Endothelial cell of umbilical vein (primary cell): ENCODE results near the gene DPYSL4. TPM values are rescaled to one million over a fixed set of nuclear protein-coding genes. Genes with fewer than 3 reads are reported as not detected.

Source experiments
- BruUV-seq: library from RNA; stranded (reverse); fragments of 400-500 nt; replicated peaks from 2 replicates; lab custom pipeline; 2021; lab: Mats Ljungman, UMichigan
- CTCF ChIA-PET: fragments of 300-600, 350-600 bp; sonication (Branson Sonifier 250); formaldehyde crosslinking; loops from one replicate; lab custom pipeline; 2021; ENCODE audit warnings: antibody characterized with exemption, inconsistent platforms; lab: Charles Lee
- POLR2A ChIA-PET: fragments of 300-600, 350-600 bp; sonication (Branson Sonifier 250); formaldehyde crosslinking; loops from one replicate; lab custom pipeline; 2021; ENCODE audit warnings: antibody characterized with exemption, inconsistent platforms; lab: Charles Lee
- DNase-seq: peaks from one replicate; pipeline ENCODE4 v3.0.0-alpha.2; 2011; ENCODE audit warnings: low read depth, low spot score
- FAIRE-seq: peaks from 2 replicates; lab custom pipeline; 2011; peaks lifted over from hg19 to GRCh38; lab: Jason Lieb, UNC
- H2AFZ ChIP-seq: 2 replicates; pipeline ENCODE4 v1.6.0; 2012; ENCODE audit warnings: low read depth, low read length, control low read depth, inconsistent platforms
- H3K27ac ChIP-seq: 2 replicates; pipeline ENCODE4 v1.5.1; 2011; ENCODE audit warnings: low read depth, mild to moderate bottlenecking, control low read depth, low read length, moderate library complexity; ENCODE audit not compliant: insufficient read depth
- H3K27me3 ChIP-seq, 2 experiments: 2 replicates each; pipeline versions ENCODE4 v1.6.0 to v1.6.1; 2011; ENCODE audit warnings: low read length in 2 of 2, mixed read lengths in 1 of 2; ENCODE audit not compliant: control insufficient read depth in 2 of 2, insufficient read depth in 2 of 2
- H3K36me3 ChIP-seq, 2 experiments: 2 replicates in 1 of 2; 3 replicates in 1 of 2; pipeline ENCODE4 v1.5.1; 2011; ENCODE audit warnings: low read length in 2 of 2, mild to moderate bottlenecking in 1 of 2, moderate library complexity in 1 of 2; ENCODE audit not compliant: control insufficient read depth in 2 of 2, insufficient read depth in 2 of 2; ENCODE audit errors: extremely low read depth in 1 of 2
- H3K4me1 ChIP-seq: 3 replicates; pipeline ENCODE4 v1.5.1; 2011; ENCODE audit warnings: mild to moderate bottlenecking, low read length; ENCODE audit not compliant: control insufficient read depth, insufficient read depth; ENCODE audit errors: extremely low read depth
- H3K4me2 ChIP-seq: 2 replicates; pipeline ENCODE4 v1.6.1; 2011; ENCODE audit warnings: low read length, control low read depth, mixed read lengths; ENCODE audit not compliant: insufficient read depth
- H3K4me3 ChIP-seq, 3 experiments: fragments of 200-600 bp in 1 of 3; sonication (generic), shearing (Covaris generic) in 1 of 3; replicated peaks in 1 of 3; 2 replicates each; pipeline ENCODE4 v1.5.1; 2011 to 2016; ENCODE audit warnings: control low read depth in 3 of 3, low read length in 3 of 3, mild to moderate bottlenecking in 2 of 3, inconsistent platforms in 1 of 3, low read depth in 1 of 3, moderate library complexity in 1 of 3; ENCODE audit not compliant: insufficient read depth in 1 of 3
- H3K79me2 ChIP-seq: 2 replicates; pipeline ENCODE4 v1.6.0; 2012; ENCODE audit warnings: low read length, inconsistent platforms; ENCODE audit not compliant: control insufficient read depth, insufficient read depth
- H3K9ac ChIP-seq: replicated peaks from 2 replicates; pipeline ENCODE3; 2011; ENCODE audit warnings: low read length, control low read depth; ENCODE audit not compliant: insufficient read depth; ENCODE audit errors: extremely low read depth
- H3K9me1 ChIP-seq: replicated peaks from 3 replicates; pipeline ENCODE4 v1.6.0; 2011; ENCODE audit warnings: mild to moderate bottlenecking, low read length; ENCODE audit not compliant: control insufficient read depth, insufficient read depth; ENCODE audit errors: extremely low read depth
- H3K9me3 ChIP-seq: replicated peaks from 2 replicates; pipeline ENCODE4 v1.5.1; 2012; ENCODE audit warnings: low read length, inconsistent platforms; ENCODE audit not compliant: control insufficient read depth, insufficient read depth
- H4K20me1 ChIP-seq: replicated peaks from 2 replicates; pipeline ENCODE3; 2011; ENCODE audit warnings: mild to moderate bottlenecking, low read length; ENCODE audit not compliant: control insufficient read depth, insufficient read depth; ENCODE audit errors: extremely low read depth
- CTCF ChIP-seq, 2 donors: IDR thresholded peaks; 1 replicate in 1 of 2; 2 replicates in 1 of 2; pipeline ENCODE4 v1.5.1; 2011; ENCODE audit warnings: low read length in 2 of 2, mild to moderate bottlenecking in 2 of 2, moderate library complexity in 2 of 2, control low read depth in 1 of 2, inconsistent platforms in 1 of 2, low read depth in 1 of 2; ENCODE audit not compliant: insufficient read depth in 1 of 2; ENCODE audit errors: extremely low read depth in 1 of 2
- EZH2 ChIP-seq: IDR thresholded peaks from 2 replicates; pipeline ENCODE4 v1.6.1; 2012; ENCODE audit warnings: borderline replicate concordance, low read depth, mild to moderate bottlenecking, moderate library complexity, low read length, inconsistent platforms; ENCODE audit not compliant: severe bottlenecking
- FOS ChIP-seq: IDR thresholded peaks from 2 replicates; pipeline ENCODE4 v1.6.1; 2011; ENCODE audit warnings: mild to moderate bottlenecking, low read length, moderate library complexity, borderline replicate concordance; ENCODE audit not compliant: insufficient read depth
- GATA2 ChIP-seq: IDR thresholded peaks from 2 replicates; pipeline ENCODE4 v1.7.0; 2011; ENCODE audit warnings: low read depth, mild to moderate bottlenecking, moderate library complexity, mixed read lengths, low read length; ENCODE audit not compliant: insufficient read length, insufficient read depth
- JUN ChIP-seq: IDR thresholded peaks from 2 replicates; pipeline ENCODE4 v1.6.1; 2011; ENCODE audit warnings: borderline replicate concordance, low read depth; ENCODE audit not compliant: insufficient read length, insufficient read depth
- MYC ChIP-seq: IDR thresholded peaks from one replicate; pipeline ENCODE4 v1.6.1; 2011; ENCODE audit warnings: mild to moderate bottlenecking, low read depth, low read length
- POLR2A ChIP-seq: IDR thresholded peaks from 2 replicates; pipeline ENCODE4 v1.6.1; 2012; ENCODE audit warnings: low read depth, mild to moderate bottlenecking, control low read depth, low read length
- POLR2AphosphoS5 ChIP-seq: IDR thresholded peaks from 2 replicates; pipeline ENCODE4 v1.6.1; 2012; ENCODE audit warnings: low read depth, mild to moderate bottlenecking, control low read depth, low read length, moderate library complexity; ENCODE audit not compliant: insufficient read depth
- dilution Hi-C: fragments of 300-500 bp; cut with MboI; formaldehyde crosslinking; loops from one replicate; pipeline ENCODE4 v1.15.0; 2019; ENCODE audit warnings: low sequenced_read_pairs; ENCODE audit not compliant: extremely low pct_ligation_motif_present
- intact Hi-C: fragments of 100-400 bp; cut with micrococcal nuclease; formaldehyde crosslinking; loops from one replicate; pipeline ENCODE4 v1.10.0; 2022
- polyA plus RNA-seq, 4 experiments: library from polyadenylated mRNA; depleted of rRNA in 3 of 4; stranded (reverse) in 3 of 4; unstranded in 1 of 4; fragments of >200 nt; gene quantifications; 2 replicates each; pipeline versions ENCODE4 v1.2.1 to v1.2.3, GENCODE V29; 2011 to 2012; ENCODE audit warnings: missing spikeins in 1 of 4
- total RNA-seq: library from RNA; stranded (reverse); gene quantifications from 2 replicates; pipeline ENCODE4 v1.2.3, GENCODE V29; 2021
- TF ChIP-seq, protein P1 (sequence below): IDR thresholded peaks from 2 replicates; pipeline ENCODE4 v1.6.1; 2011; ENCODE audit not compliant: insufficient read depth, insufficient read length

DPYSL4 gene
- total and polyA plus RNA-seq, 2 donors (not counting 3 experiments of a cell fraction or from before 2014, with no cell fraction given), result 27.1 to 60.0 TPM

- no peaks in the 10 kb centered on the region for H3K9me3 ChIP-seq
- DNase-seq (no peak), FAIRE-seq (no peak)
- no peak overlapping the region for H2AFZ ChIP-seq
- no peaks in the 10 kb centered on the region for H3K9me1 ChIP-seq
- no peaks in the 10 kb centered on the region for H3K4me1 ChIP-seq
- H3K9ac ChIP-seq, result no peak overlapping the region
- no peaks in the 10 kb centered on the region for H3K79me2 ChIP-seq
- no peaks in the 10 kb centered on the region for H4K20me1 ChIP-seq
- no peaks in the 10 kb centered on the region for H3K27me3 ChIP-seq
- no peak overlapping the region for H3K4me2 ChIP-seq
- TF ChIP-seq MYC (no peak), POLR2A (no peak), CTCF (IDR thresholded peaks at IDR 0.05; ENCODE audit: extremely low read depth in 1 of 2, insufficient read depth in 1 of 2, low read depth in 1 of 2, low read length in 2 of 2) (no peak), FOS (no peak), GATA2 (no peak), JUN (no peak), POLR2AphosphoS5 (no peak), EZH2 (no peak)
- TF ChIP-seq, protein P1, sequence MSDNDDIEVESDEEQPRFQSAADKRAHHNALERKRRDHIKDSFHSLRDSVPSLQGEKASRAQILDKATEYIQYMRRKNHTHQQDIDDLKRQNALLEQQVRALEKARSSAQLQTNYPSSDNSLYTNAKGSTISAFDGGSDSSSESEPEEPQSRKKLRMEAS, result no peak
- ChIA-PET POLR2A (no interaction called here), CTCF (no interaction called here)
- intact Hi-C loops (no loop called here), dilution Hi-C loops (no loop called here)
- H3K4me3 ChIP-seq, result no peak overlapping the region
- no peak overlapping the region for H3K27ac ChIP-seq
- no peaks in the 10 kb centered on the region for H3K36me3 ChIP-seq
- BruUV-seq, result no TSS peak
Observed at GRCh38 chr10:132155723-132156381, 30.9 kb upstream of the DPYSL4 start.
